HEK293T (cell line): Measurements from ENCODE around the gene TMEM31.

Experiments used
- ARNT ChIP-seq: fragments of 450-650 bp; IDR thresholded peaks from 2 replicates; pipeline ENCODE4 v1.6.1; 2017; ENCODE audit warnings: mild to moderate bottlenecking
- BHLHE40 ChIP-seq: fragments of 450-650 bp; IDR thresholded peaks from 2 replicates; pipeline ENCODE4 v1.6.1; 2016; ENCODE audit warnings: mild to moderate bottlenecking, moderate library complexity, borderline replicate concordance
- FOXK2 ChIP-seq: fragments of 450-650 bp; IDR thresholded peaks from 2 replicates; pipeline ENCODE4 v1.6.1; 2016; ENCODE audit warnings: mild to moderate bottlenecking
- FOXM1 ChIP-seq: fragments of 450-650 bp; IDR thresholded peaks from 2 replicates; pipeline ENCODE4 v1.6.1; 2017; ENCODE audit warnings: mild to moderate bottlenecking, borderline replicate concordance
- LEF1 ChIP-seq: fragments of 450-650 bp; IDR thresholded peaks from 2 replicates; pipeline ENCODE4 v1.6.1; 2017; ENCODE audit warnings: mild to moderate bottlenecking, borderline replicate concordance
- SP1 ChIP-seq: fragments of 450-650 bp; IDR thresholded peaks from 2 replicates; pipeline ENCODE4 v1.6.1; 2017
- SUZ12 ChIP-seq: fragments of 450-650 bp; IDR thresholded peaks from 2 replicates; pipeline ENCODE4 v1.6.1; 2016; ENCODE audit warnings: mild to moderate bottlenecking
- TARDBP ChIP-seq: fragments of 450-650 bp; IDR thresholded peaks from 2 replicates; pipeline ENCODE4 v1.6.1; 2016
- TF ChIP-seq, protein P1 (sequence below): fragments of 450-650 bp; IDR thresholded peaks from 2 replicates; pipeline ENCODE4 v1.6.1; 2016

DNA sequence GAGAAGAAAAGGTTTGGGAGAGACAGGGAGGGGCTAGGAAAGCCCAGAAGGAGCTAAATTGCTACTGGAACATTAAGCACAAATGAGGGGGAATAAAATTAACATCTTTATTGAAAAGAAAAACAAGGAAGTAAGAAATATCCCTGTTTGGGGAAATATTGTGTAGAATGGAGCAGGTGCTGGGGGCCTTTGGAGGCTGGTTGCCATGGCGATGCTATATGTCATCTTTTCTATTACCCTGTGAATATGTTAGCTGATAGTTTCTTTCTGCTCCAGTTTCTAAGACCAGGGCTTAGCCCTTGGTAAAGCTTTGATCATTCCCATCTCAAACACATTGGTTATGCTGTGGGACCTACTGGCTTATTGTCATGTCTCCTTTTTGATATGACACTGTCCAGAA, 28.7 kb downstream of the TMEM31 start:
- TF ChIP-seq ARNT (no peak), SP1 (no peak), TARDBP (no peak), FOXK2 (no peak), SUZ12 (no peak), FOXM1 (no peak), BHLHE40 (no peak), LEF1 (no peak)
- TF ChIP-seq, protein P1, sequence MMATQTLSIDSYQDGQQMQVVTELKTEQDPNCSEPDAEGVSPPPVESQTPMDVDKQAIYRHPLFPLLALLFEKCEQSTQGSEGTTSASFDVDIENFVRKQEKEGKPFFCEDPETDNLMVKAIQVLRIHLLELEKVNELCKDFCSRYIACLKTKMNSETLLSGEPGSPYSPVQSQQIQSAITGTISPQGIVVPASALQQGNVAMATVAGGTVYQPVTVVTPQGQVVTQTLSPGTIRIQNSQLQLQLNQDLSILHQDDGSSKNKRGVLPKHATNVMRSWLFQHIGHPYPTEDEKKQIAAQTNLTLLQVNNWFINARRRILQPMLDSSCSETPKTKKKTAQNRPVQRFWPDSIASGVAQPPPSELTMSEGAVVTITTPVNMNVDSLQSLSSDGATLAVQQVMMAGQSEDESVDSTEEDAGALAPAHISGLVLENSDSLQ = no peak
